A673 (cell line): Measurements from ENCODE around the gene PDE6B. TPM values are rescaled to one million over a fixed set of nuclear protein-coding genes. Genes with fewer than 3 reads are reported as not detected.

Experiments
- BruUV-seq: library from RNA; stranded (reverse); fragments of 400-500 nt; replicated peaks from 2 replicates; lab custom pipeline; 2021; lab: Mats Ljungman, UMichigan
- CTCF ChIA-PET: fragments of 300-600 bp; sonication (Branson Sonifier 250); formaldehyde crosslinking; loops from one replicate; lab custom pipeline; 2022; ENCODE audit warnings: antibody characterized with exemption; lab: Charles Lee
- POLR2A ChIA-PET: fragments of 300-600 bp; sonication (Branson Sonifier 250); formaldehyde crosslinking; loops from one replicate; lab custom pipeline; 2022; ENCODE audit warnings: antibody characterized with exemption; ENCODE audit not compliant: low non-redundant PET; lab: Charles Lee
- DNase-seq: peaks from one replicate; pipeline ENCODE4 v3.0.0-alpha.2; 2015; ENCODE audit warnings: low spot score
- H3K27ac ChIP-seq: fragments of 200-600 bp; sonication (generic); 2 replicates; pipeline ENCODE4 v1.5.1; 2016; ENCODE audit warnings: mixed run types, low read depth, mild to moderate bottlenecking, mixed read lengths, antibody characterized with exemption, low read length; ENCODE audit not compliant: poor library complexity, severe bottlenecking
- H3K27me3 ChIP-seq: fragments of 200-600 bp; sonication (generic); replicated peaks from 2 replicates; pipeline ENCODE4 v1.6.1; 2017; ENCODE audit warnings: mixed run types, low read depth, mild to moderate bottlenecking, mixed read lengths, antibody characterized with exemption, low read length; ENCODE audit not compliant: insufficient read depth, poor library complexity
- H3K36me3 ChIP-seq: fragments of 200-600 bp; sonication (generic); 2 replicates; pipeline ENCODE4 v1.6.1; 2016; ENCODE audit warnings: mixed run types, mild to moderate bottlenecking, mixed read lengths, antibody characterized with exemption, low read length; ENCODE audit not compliant: insufficient read depth, poor library complexity, severe bottlenecking
- H3K4me1 ChIP-seq: fragments of 200-600 bp; sonication (generic); 2 replicates; pipeline ENCODE4 v1.6.1; 2017; ENCODE audit warnings: mixed run types, mild to moderate bottlenecking, mixed read lengths, antibody characterized with exemption, low read length; ENCODE audit not compliant: insufficient read depth, poor library complexity, severe bottlenecking
- H3K4me3 ChIP-seq: fragments of 200-600 bp; sonication (generic); 2 replicates; pipeline ENCODE4 v1.5.1; 2016; ENCODE audit warnings: low read depth, mixed run types, mild to moderate bottlenecking, mixed read lengths, low read length; ENCODE audit not compliant: poor library complexity, severe bottlenecking
- H3K9me3 ChIP-seq: fragments of 200-600 bp; sonication (generic); 2 replicates; pipeline ENCODE4 v1.6.1; 2016; ENCODE audit warnings: mixed run types, low read depth, mild to moderate bottlenecking, mixed read lengths, antibody characterized with exemption, low read length; ENCODE audit not compliant: poor library complexity, severe bottlenecking
- EZH2 ChIP-seq: fragments of 200-600 bp; sonication (generic); IDR thresholded peaks from 2 replicates; pipeline ENCODE4 v1.6.1; 2017; ENCODE audit warnings: borderline replicate concordance, low read depth, mild to moderate bottlenecking, mixed read lengths, antibody characterized with exemption, low read length; ENCODE audit not compliant: poor library complexity, severe bottlenecking
- intact Hi-C: fragments of 100-400 bp; cut with micrococcal nuclease; formaldehyde crosslinking; loops from one replicate; pipeline ENCODE4 v1.10.0; 2022; ENCODE audit not compliant: unreplicated experiment
- total RNA-seq: library from RNA; stranded (reverse); gene quantifications from 2 replicates; pipeline ENCODE4 v1.2.3, GENCODE V29; 2021
- TF ChIP-seq, protein P1 (sequence below): fragments of 300-800, 200-600 bp; sonication (generic); conservative IDR thresholded peaks from 2 replicates; pipeline ENCODE4 v1.5.1; 2017; ENCODE audit warnings: low read depth, mild to moderate bottlenecking, antibody characterized with exemption, low read length, moderate library complexity, mixed read lengths

The PDE6B gene
- total RNA-seq, 1 experiment from 2014 or later: 10.4 TPM

DNA sequence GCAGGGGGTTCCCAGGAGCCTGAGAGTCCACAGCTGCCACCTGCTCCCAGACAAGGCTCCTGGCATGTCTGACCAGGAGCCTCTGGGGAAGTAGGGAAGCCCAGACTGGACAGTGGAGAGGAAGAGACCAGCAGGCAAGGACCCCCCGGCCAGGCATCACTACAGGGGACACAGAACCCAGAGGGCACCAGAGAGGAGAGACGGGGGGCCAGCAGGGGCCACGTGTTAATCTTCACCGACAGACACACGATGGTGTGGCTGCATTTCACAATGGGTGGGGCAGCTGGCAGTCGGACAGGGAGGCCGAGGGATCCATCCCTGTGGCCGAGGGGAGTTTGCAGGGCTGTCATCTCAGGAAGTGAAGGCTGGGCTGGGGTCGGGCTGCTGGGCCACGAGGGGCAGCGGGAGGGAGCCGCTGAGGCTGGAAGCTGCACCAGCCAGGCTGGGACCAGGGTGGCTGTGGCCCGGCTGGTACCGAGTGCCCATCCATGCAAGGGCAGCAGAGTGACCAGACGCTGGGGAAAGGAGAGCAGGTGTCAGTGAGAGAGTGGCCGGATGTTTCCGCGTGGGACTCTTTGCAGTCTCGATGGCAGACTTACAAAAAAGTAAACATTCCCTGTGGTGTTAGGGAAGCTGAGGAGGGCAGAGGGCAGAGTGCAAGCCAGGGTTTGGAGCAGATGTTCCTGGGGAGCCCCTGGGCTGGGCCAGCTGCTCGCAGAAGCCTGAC is 4.7 kb downstream of the PDE6B start:
- ChIA-PET CTCF (no interaction called here), POLR2A (no interaction called here)
- TF ChIP-seq, protein P1, sequence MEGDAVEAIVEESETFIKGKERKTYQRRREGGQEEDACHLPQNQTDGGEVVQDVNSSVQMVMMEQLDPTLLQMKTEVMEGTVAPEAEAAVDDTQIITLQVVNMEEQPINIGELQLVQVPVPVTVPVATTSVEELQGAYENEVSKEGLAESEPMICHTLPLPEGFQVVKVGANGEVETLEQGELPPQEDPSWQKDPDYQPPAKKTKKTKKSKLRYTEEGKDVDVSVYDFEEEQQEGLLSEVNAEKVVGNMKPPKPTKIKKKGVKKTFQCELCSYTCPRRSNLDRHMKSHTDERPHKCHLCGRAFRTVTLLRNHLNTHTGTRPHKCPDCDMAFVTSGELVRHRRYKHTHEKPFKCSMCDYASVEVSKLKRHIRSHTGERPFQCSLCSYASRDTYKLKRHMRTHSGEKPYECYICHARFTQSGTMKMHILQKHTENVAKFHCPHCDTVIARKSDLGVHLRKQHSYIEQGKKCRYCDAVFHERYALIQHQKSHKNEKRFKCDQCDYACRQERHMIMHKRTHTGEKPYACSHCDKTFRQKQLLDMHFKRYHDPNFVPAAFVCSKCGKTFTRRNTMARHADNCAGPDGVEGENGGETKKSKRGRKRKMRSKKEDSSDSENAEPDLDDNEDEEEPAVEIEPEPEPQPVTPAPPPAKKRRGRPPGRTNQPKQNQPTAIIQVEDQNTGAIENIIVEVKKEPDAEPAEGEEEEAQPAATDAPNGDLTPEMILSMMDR: no peak
- TF ChIP-seq EZH2: no peak
- H3K27ac ChIP-seq: no peak overlapping the region
- intact Hi-C loops: no loop called here
- DNase-seq: no peak
- no peaks in the 10 kb centered on the region for H3K4me1 ChIP-seq
- H3K36me3 ChIP-seq: no peaks in the 10 kb centered on the region
- no peak overlapping the region for H3K4me3 ChIP-seq
- H3K27me3 ChIP-seq: no peaks in the 10 kb centered on the region
- H3K9me3 ChIP-seq: no peaks in the 10 kb centered on the region
- no TSS peak for BruUV-seq

DNA sequence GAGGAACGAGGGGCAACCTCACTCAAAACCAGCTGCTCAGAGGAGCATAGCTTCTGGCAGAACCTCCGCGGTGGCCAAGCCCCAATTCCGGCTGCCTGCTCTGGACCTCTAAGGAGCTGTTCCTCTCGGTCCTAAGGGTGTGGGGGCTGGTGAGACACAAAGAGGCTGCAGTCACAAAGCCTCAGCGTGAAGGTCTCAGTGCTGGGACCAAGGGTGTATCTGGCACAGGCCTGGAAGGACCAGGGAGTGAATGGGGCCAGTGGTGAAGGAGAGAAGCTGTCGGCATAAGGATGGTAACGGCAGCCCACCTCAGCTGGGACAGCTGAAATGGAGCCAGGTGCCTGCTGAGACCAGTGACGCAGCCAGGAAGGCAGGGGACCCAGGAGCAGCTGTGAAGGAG is 5.3 kb downstream of the PDE6B start:
- no peak for DNase-seq
- Histone ChIP-seq H3K9me3 (no peaks in the 10 kb centered on the region), H3K4me3 (no peak overlapping the region), H3K36me3 (no peaks in the 10 kb centered on the region), H3K27ac (no peak overlapping the region), H3K4me1 (no peaks in the 10 kb centered on the region), H3K27me3 (no peaks in the 10 kb centered on the region)
- no TSS peak for BruUV-seq
- TF ChIP-seq EZH2: no peak
- TF ChIP-seq, protein P1: no peak
- ChIA-PET POLR2A (no interaction called here), CTCF (no interaction called here)
- intact Hi-C loops: no loop called here

DNA sequence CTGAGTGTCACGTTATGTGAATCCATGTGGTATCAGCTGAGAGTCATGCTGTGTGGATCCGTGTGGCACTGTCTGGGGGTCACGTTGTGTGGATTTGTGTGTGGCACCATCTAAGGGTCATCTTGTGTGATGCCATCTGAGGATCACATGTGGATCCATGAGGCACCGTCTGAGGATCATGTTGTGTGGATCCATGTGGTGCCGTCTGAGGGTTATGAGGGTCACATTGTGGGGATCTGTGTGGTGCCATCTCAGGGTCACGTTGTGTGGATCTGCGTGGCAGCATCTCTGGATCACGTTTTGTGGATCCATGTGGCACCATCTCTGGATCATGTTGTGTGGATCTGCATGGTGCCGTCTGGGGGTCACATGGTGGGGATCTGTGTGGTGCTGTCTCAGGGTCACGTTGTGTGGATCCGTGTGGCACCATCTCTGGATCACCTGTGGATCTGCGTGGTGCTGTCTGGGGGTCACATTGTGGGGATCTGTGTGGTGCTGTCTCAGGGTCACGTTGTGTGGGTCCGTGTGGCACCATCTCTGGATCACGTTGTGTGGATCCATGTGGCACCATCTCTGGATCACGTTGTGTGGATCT is 6.9 kb downstream of the PDE6B start:
- Histone ChIP-seq H3K36me3 (no peaks in the 10 kb centered on the region), H3K9me3 (no peaks in the 10 kb centered on the region), H3K4me3 (no peak overlapping the region), H3K27me3 (no peaks in the 10 kb centered on the region), H3K4me1 (no peaks in the 10 kb centered on the region), H3K27ac (no peak overlapping the region)
- BruUV-seq: no TSS peak
- POLR2A ChIA-PET: no interaction called here
- TF ChIP-seq, protein P1: no peak
- no peak for TF ChIP-seq EZH2
- CTCF ChIA-PET: no interaction called here
- intact Hi-C loops: no loop called here
- DNase-seq: no peak
